SJCRH30 (cell line): ENCODE results near the gene CLSTN3. TPM values are rescaled to one million over a fixed set of nuclear protein-coding genes. Genes with fewer than 3 reads are reported as not detected.
"Not testable (repeated sequence)": the region's sequence is repeated elsewhere in the genome, so short reads cannot be mapped to it uniquely, and the experiment has no call there.

Source experiments
- DNase-seq, 2 experiments: peaks; one replicate each; pipeline ENCODE4 v3.0.0-alpha.2; 2015 to 2020
- H3K27ac ChIP-seq: fragments of 250-450 bp; sonication (Bioruptor Pico); 2 replicates; pipeline ENCODE4 v1.5.1; 2020; ENCODE audit warnings: mild to moderate bottlenecking, moderate library complexity
- H3K27me3 ChIP-seq: fragments of 250-450 bp; sonication (Bioruptor Pico); 2 replicates; pipeline ENCODE4 v1.5.1; 2020; ENCODE audit warnings: mild to moderate bottlenecking, moderate library complexity
- H3K36me3 ChIP-seq: fragments of 250-450 bp; sonication (Bioruptor Pico); 2 replicates; pipeline ENCODE4 v1.5.1; 2020; ENCODE audit warnings: mild to moderate bottlenecking, moderate library complexity
- H3K4me1 ChIP-seq: fragments of 250-450 bp; sonication (Bioruptor Pico); 2 replicates; pipeline ENCODE4 v1.5.1; 2020; ENCODE audit warnings: mild to moderate bottlenecking, moderate library complexity
- H3K4me3 ChIP-seq: fragments of 250-450 bp; sonication (Bioruptor Pico); 2 replicates; pipeline ENCODE4 v1.5.1; 2020; ENCODE audit warnings: mild to moderate bottlenecking, moderate library complexity
- H3K9me3 ChIP-seq: fragments of 250-450 bp; sonication (Bioruptor Pico); replicated peaks from 2 replicates; pipeline ENCODE4 v1.5.1; 2020; ENCODE audit warnings: mild to moderate bottlenecking, moderate library complexity
- total RNA-seq: library from RNA; depleted of rRNA; stranded (reverse); fragments of >200 nt; shearing (Covaris generic); gene quantifications from 2 replicates; pipeline ENCODE4 v1.2.3, GENCODE V29; 2014

Gene CLSTN3
- total RNA-seq, 1 experiment from 2014 or later = 6.9 TPM

GRCh38 chr12:7099290-7099996, 30.7 kb upstream of the CLSTN3 start:
- Histone ChIP-seq H3K4me1 (peaks cover 5% of the 10 kb centered on the region; the same call in 1 of the 2 replicates), H3K36me3 (no peaks in the 10 kb centered on the region), H3K4me3 (no peak overlapping the region), H3K27me3 (peaks cover 2% of the 10 kb centered on the region), H3K27ac (no peak overlapping the region), H3K9me3 (no peaks in the 10 kb centered on the region)
- DNase-seq = no peak

GRCh38 chr12:7100239-7100638, 29.9 kb upstream of the CLSTN3 start:
- Histone ChIP-seq H3K4me1 (peaks cover 5% of the 10 kb centered on the region; the same call in 1 of the 2 replicates), H3K36me3 (no peaks in the 10 kb centered on the region), H3K27ac (no peak overlapping the region), H3K27me3 (peaks cover 2% of the 10 kb centered on the region; the same call in 1 of the 2 replicates), H3K9me3 (no peaks in the 10 kb centered on the region), H3K4me3 (no peak overlapping the region)
- DNase-seq = no peak

GRCh38 chr12:7101047-7101693, 29.0 kb upstream of the CLSTN3 start:
- Histone ChIP-seq H3K36me3 (no peaks in the 10 kb centered on the region), H3K27ac (no peak overlapping the region)

DNA sequence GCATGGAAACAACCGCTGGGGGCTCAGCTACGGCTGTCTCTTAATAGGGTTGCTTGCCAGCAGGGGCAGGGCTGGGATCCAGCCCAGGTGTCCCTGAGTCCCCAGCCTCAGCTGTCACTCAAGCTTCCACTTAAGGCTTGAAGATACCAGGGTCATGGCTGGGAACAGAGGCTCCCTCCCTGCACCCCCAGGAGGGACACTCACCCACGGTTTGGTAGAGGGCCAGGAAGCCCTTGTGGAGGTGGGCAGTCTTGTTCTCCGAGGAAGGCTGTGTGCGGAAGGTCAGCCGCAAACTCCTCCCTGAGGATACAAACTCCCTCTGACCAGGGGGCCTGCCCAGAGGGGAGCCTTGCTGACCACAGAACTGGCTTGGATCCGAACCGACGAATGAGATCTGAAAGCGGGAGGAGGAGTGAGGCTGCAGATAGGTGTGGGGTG, 28.5 kb upstream of the CLSTN3 start:
- H3K27me3 ChIP-seq = peaks cover 2% of the 10 kb centered on the region; the same call in 1 of the 2 replicates
- no peak overlapping the region for H3K27ac ChIP-seq
- H3K9me3 ChIP-seq = no peaks in the 10 kb centered on the region
- H3K4me1 ChIP-seq = peaks cover 5% of the 10 kb centered on the region; the same call in 1 of the 2 replicates
- H3K36me3 ChIP-seq = no peaks in the 10 kb centered on the region
- DNase-seq = no peak
- no peak overlapping the region for H3K4me3 ChIP-seq

More at GRCh38 chr12:7101047-7101693, 29.0 kb upstream of the CLSTN3 start:
- peaks cover 2% of the 10 kb centered on the region; the same call in 1 of the 2 replicates for H3K27me3 ChIP-seq
- no peak for DNase-seq
- H3K4me1 ChIP-seq = peaks cover 5% of the 10 kb centered on the region; the same call in 1 of the 2 replicates
- H3K9me3 ChIP-seq = no peaks in the 10 kb centered on the region
- H3K4me3 ChIP-seq = no peak overlapping the region

DNA sequence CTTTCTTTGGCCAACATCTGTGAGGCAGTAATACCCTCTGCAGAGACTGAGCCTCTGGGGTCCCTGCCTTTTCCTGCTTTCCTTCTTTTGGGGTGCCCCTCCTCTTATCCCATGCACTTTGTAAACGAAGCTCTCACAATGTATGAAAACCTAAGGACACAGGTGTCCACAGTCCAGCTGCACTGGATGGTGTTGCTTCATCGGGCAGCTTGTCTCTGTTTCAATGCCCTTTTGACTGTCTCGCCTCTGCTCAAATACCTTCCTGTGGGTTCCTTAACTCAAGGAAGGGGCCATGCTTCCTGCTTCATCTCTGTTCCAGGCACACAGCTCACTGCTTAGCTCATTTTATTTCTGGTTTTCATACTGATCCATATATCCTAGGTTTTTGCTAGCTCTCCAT, 27.6 kb upstream of the CLSTN3 start:
- no peak for DNase-seq

DNA sequence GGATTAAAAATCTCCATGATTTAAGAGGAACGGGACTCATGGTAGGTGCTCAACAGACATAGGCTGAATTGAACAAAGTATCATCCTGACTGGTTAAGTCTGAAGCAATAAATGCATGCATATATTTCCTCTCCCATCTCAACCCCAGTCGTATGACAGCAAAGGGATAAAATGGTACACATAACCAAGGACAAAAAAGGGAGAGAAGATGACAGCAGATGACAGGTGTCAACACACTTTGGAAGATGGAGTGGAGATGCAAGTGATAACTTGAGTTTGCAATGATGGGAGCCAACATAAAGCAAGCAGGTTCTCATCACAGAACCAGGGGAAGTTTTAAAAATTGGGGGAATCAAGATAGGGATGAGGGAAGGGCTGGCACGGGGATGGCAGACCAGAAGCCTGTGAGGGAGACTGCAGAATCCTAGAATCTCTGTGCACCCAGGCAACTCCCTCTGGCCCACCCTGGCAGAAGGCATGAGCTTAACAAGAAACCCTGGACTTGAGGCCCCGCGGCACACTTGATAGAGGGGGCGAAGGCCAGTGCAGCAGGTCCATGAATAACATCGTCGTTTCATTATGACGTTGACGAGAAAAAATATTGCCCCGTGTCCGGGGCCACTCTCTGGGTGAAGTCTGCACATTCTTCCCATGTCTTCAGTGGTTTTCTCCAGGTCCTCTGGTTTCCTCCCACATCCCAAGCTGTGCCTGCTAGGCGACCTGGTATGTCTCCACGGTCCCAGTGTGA, 26.2 kb upstream of the CLSTN3 start:
- no peaks in the 10 kb centered on the region for H3K27me3 ChIP-seq
- no peaks in the 10 kb centered on the region for H3K4me1 ChIP-seq
- DNase-seq = no peak
- H3K27ac ChIP-seq = no peak overlapping the region
- no peaks in the 10 kb centered on the region for H3K9me3 ChIP-seq
- H3K4me3 ChIP-seq = no peak overlapping the region
- H3K36me3 ChIP-seq = no peaks in the 10 kb centered on the region

More for the DNA sequence above, 27.6 kb upstream of the CLSTN3 start:
- Histone ChIP-seq H3K9me3 (no peaks in the 10 kb centered on the region), H3K27ac (no peak overlapping the region), H3K36me3 (no peaks in the 10 kb centered on the region), H3K4me1 (peaks cover 2% of the 10 kb centered on the region; the same call in 1 of the 2 replicates), H3K4me3 (no peak overlapping the region), H3K27me3 (no peaks in the 10 kb centered on the region)

- Histone ChIP-seq H3K9me3 (no peaks in the 10 kb centered on the region), H3K36me3 (no peaks in the 10 kb centered on the region), H3K4me1 (no peaks in the 10 kb centered on the region), H3K4me3 (no peak overlapping the region), H3K27me3 (no peaks in the 10 kb centered on the region), H3K27ac (no peak overlapping the region)
- no peak for DNase-seq
These were observed 24.1 kb upstream of the CLSTN3 start for GRCh38 chr12:7106082-7106481.

DNA sequence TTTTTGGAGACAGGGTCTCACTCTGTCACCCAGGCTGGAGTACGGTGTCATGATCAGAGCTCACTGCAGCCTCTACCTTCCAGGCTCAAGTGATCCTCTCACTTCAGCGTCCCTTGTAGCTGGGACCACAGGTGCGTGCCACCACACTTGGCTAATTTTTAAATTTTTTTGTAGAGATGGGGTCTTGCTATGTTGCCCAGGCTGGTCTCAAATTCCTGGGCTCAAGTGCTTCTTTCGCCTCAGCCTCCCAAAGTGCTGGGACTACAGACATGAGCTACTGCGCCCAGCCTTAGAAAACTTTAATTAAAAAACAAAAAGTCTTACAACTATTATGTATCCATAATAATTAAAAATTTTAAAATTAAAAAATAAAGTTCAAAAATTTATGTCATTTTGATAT, 23.0 kb upstream of the CLSTN3 start:
- not testable (repeated sequence) for H3K36me3 ChIP-seq, DNase-seq, H3K4me1 ChIP-seq, H3K4me3 ChIP-seq, H3K27ac ChIP-seq, H3K9me3 ChIP-seq, H3K27me3 ChIP-seq

- no peak for DNase-seq
- Histone ChIP-seq H3K27me3 (no peaks in the 10 kb centered on the region), H3K4me3 (peak overlapping the region; percentile 67), H3K4me1 (no peaks in the 10 kb centered on the region), H3K9me3 (no peaks in the 10 kb centered on the region), H3K27ac (peak overlapping the region; percentile 54; the same call in 1 of the 2 replicates), H3K36me3 (no peaks in the 10 kb centered on the region)
These were observed 22.6 kb upstream of the CLSTN3 start for GRCh38 chr12:7107636-7108002.

DNA sequence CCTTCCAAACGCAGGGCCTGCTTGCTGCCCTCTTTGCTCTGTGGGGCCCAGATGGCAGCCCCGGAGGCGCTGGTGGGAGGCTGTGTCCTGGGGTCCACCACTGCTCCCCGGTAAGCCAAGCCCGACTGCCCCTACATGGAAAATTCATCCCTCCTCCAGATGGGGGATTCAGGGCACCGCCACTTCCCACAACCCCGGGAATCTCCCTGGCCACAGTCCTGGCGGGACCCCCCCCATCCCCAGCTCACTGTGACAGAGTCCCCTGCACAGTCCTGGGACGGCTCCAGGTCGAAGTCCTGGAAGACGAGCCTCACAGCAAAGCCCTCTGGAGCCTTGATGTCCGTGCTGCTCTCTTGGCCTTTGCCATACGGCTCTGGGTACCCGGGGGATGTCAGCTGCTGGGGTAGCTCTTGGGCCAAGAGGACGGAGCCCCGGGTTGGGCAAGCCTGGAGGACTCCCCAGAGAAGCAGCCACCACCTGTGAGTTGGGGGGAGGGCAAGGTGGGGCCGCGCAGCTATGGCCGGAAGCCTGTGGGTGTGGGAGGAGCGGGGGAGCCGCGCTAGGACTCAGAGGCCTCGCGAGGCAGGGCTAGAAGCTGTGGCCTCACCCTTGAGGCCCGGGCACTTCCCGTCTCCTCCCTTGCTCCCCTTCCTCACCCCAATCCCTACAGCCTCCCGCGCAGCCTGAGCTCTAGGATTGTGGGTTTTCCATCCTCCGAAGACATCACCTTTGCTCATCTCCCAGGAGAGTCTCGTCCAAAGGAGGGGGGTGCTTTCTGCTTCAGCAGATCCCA, 22.0 kb upstream of the CLSTN3 start:
- no peaks in the 10 kb centered on the region for H3K36me3 ChIP-seq
- peak; percentile 81 to 88 for DNase-seq
- H3K27me3 ChIP-seq = no peaks in the 10 kb centered on the region
- no peaks in the 10 kb centered on the region for H3K4me1 ChIP-seq
- peak overlapping the region; percentile 67 for H3K4me3 ChIP-seq
- H3K9me3 ChIP-seq = no peaks in the 10 kb centered on the region
- peak overlapping the region; percentile 54 for H3K27ac ChIP-seq

DNA sequence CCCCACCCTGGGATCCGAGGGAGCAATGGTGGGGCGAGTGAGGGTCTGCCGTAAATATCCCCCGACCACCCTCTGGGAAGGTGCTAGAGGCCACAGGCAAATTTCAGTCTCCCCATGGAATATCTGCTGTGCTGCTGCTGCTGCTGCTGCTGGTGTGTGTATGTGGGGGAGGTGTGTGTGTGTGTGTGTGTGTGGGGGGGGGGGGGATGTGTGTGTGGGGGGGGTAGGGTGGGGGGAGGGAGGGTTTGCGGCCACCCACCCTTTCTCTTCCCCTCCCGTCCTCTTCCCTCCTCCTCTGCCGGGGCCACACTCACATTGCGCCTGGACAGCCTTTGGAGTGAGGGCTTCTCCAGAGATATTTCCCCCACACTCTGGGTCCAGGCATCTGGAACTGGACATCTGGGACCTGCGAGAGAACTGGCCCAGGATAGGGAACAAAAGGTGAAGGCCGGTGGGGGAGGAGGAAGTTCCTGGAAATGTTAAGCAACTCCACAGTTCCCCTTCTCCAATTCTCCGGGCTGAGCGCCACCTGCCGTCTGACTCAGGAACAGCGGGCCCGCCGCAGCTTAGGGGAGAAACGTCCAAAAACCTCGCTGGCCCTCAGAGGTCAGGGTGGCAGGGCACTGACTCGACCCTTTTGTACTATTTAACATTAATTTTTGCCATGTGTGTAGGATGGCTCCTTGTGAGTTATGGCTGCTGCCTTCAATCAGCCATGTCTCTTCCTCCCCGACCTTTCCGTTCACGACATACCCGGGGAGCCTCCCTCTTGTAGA, 21.2 kb upstream of the CLSTN3 start, which contains the start of gene C1RL:
Gene C1RL, minus strand, starts transcription at position 419 of the 776 bp plus-strand sequence. Its CDS starts 34 bp downstream, at position 385.
- peak within 1 kb of the TSS; percentile 67 for H3K4me3 ChIP-seq
- peak within 1 kb of the TSS; percentile 54 for H3K27ac ChIP-seq
- H3K36me3 ChIP-seq = no peaks in the 10 kb centered on the region
- no peaks in the 10 kb centered on the region for H3K27me3 ChIP-seq
- H3K4me1 ChIP-seq = no peaks in the 10 kb centered on the region
- H3K9me3 ChIP-seq = no peaks in the 10 kb centered on the region
- peak; percentile 78 to 87 for DNase-seq

GRCh38 chr12:7109572-7109920, 20.6 kb upstream of the CLSTN3 start:
- Histone ChIP-seq H3K4me1 (no peaks in the 10 kb centered on the region), H3K36me3 (no peaks in the 10 kb centered on the region), H3K27ac (no peak overlapping the region), H3K27me3 (no peaks in the 10 kb centered on the region), H3K4me3 (peak overlapping the region; percentile 67), H3K9me3 (no peaks in the 10 kb centered on the region)
- no peak for DNase-seq

DNA sequence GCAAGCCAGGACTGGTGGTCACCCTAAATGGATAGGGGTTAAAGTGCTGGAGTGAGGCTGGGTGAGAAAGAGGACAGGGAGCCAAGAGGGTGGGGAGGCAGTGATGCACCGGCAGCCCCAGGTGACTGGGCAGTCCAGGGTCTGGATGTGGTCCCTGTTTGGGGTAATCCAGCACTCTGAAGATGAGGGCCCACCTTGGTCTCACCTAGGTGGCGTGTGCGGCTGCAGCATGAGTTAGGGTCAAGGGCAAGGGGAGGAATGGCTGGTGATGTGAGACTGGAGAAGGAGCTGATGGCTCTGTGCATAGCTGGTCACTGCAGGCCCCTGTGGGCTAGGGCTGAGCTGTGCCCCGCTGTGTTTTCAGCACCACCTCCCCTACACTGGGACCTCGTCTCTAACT, 19.5 kb upstream of the CLSTN3 start:
- Histone ChIP-seq H3K36me3 (no peaks in the 10 kb centered on the region), H3K27ac (no peak overlapping the region), H3K27me3 (no peaks in the 10 kb centered on the region), H3K4me1 (no peaks in the 10 kb centered on the region), H3K4me3 (no peak overlapping the region), H3K9me3 (no peaks in the 10 kb centered on the region)
- no peak for DNase-seq

DNA sequence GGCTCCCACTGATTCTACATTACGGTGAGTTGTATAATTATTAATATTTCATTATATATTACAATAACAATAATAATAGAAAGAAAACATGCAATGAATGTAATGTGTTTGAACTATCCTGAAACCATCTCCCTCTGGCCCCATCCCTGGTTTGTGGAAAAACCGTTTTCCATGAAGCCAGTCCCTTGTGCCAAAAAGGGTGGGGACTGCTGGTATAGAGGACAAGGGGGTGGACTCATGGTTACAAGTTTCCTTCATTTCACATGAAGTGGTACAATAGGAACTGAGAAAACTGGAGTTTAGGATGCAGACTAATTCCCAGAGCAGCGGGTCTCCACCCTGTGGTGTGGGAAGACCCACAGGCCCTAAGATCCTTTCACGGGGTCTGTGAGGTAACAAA, 18.1 kb upstream of the CLSTN3 start:
- no peak for DNase-seq
- H3K27ac ChIP-seq = no peak overlapping the region
- no peaks in the 10 kb centered on the region for H3K4me1 ChIP-seq
- H3K36me3 ChIP-seq = no peaks in the 10 kb centered on the region; the same call in 1 of the 2 replicates
- no peak overlapping the region for H3K4me3 ChIP-seq
- H3K27me3 ChIP-seq = no peaks in the 10 kb centered on the region
- H3K9me3 ChIP-seq = no peaks in the 10 kb centered on the region
